ENCODE data around the gene ATXN3L.
"Not testable (repeated sequence)": the region's sequence is repeated elsewhere in the genome, so short reads cannot be mapped to it uniquely, and the experiment has no call there.

The ATXN3L gene

DNA sequence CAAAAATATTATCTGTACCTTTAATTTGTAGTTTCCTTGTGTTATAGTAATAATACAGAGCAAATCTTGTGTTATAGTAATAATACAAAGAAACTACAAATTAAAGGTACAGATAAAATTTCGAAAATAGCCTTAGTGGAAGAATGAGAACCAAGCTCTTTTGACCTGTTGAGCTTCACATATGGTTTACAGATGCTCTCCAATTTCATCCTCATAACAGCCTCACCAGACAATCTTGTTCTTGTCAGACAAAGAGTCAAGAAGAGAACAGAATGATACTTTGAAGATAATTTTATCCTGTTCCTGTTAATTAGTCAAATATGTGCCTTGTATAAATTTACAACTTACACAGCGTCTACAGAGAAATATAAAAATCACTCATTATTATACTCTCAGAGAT is 12.8 kb downstream of the ATXN3L start:
- no peak for DNase-seq (ENCODE audit: low read depth, low spot score)

DNA sequence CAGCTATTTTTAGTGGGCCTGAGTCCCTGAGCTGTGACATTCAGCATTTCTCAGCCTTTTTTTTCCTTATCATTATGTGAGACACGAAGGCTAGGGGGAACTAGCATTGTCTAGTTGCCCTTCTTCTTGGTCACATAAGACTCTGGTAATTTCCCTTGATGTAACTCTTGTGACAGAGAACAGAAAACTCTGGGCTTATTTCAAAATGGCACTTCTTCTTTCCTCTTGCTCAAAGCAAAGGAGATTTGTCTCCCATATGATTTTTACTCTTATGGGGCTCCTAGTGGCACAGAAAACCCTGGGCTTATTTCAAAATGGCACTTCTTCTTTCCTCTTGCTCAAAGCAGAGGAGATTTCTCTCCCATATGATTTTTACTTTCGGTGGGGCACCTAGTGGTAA is 14.7 kb downstream of the ATXN3L start:
- DNase-seq (ENCODE audit: low read depth, low spot score): no peak

DNA sequence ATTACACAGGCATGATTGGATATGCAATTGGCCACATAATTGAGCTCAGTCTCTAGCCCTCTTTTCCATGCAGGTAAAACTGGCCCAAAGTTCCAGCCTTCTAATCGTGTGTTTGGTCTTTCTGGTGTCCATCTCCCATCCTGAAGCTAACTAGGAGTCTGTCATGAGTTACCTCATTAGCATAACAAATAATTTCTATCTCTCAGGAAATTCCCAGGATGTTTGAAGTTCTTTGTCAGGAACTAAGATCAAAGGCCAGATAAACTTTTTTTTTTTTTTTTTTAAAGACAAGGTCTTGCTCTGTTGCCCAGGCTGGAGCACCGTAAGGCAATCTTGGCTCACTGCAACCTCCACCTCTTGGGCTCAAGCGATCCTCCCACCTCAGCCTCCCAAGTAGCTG is 15.8 kb downstream of the ATXN3L start:
- DNase-seq (ENCODE audit: low read depth, low spot score): no peak

DNA sequence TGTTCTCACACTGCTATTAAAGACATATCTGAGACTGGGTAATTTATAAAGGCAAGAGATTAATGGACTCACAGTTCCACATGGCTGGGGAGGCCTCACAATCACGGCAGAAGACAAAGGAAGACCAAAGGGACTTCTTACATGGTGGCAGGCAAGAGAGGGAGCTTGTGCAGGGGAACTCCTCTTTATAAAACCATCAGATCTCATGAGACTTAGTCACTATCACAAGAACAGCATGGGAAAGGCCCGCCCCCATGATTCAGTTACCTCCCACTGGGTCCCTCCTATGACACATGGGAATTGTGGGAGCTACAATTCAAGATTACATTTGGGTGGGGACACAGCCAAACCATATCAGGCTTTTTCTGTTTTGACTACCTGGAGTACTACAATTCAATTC is 16.6 kb downstream of the ATXN3L start:
- not testable (repeated sequence) for DNase-seq (ENCODE audit: low read depth, low spot score)

DNA sequence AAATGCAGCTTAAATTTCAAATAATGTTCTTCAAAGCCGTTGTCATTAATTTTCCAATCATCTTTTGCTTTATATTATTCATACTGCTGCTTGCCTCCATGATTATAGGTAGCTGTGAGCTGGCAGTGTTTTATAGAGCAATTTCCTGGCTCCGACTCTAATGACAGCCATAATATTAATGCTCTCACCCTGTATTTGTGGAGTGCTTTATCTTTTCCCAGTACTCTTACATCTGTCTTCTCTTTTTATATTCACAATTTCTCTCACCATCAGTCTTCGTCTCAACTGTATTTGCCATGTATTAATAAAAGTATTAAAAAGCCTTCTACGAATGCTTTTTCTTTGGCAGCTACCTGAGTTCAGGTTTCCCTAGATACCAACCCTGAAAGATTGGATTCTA is 21.0 kb downstream of the ATXN3L start:
- DNase-seq (ENCODE audit: low read depth, low spot score): no peak

DNA sequence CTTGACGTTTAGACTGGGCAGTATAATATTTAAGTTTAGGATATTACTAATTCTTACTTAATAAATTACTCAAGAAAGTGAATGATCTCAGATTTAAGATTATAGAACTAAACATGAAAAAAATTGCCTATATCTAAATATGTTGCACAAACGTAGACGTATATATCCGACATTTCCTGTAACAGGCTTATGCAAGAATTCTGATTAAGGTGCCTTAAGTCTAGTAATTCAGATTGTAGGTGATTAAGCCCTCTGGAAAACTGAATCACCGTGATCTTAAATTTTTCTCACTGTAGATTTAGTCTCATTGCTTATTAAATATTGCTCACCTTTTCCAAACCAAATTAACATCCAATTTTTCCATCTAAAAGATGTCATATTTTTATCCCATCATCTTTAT is 24.0 kb downstream of the ATXN3L start:
- DNase-seq (ENCODE audit: low read depth, low spot score): no peak

DNA sequence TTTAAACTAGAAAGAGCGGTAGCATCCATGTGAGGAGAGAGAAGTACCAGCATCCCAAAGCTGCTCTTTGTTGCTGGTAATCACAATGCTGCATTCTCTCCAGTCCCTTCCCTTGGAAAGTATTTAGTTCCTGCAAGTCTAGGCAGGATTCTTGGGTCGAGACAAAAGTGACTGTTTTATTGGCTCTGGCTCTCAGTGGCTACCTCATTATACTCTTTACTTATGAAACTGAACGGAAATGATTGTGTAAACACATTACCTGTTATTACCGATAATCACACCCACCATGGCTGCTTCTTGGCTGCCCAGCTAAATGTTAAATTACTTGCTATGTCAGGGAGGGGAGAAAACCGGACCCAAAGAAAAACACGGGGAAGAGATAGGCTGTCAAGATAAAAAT is 26.2 kb downstream of the ATXN3L start:
- DNase-seq (ENCODE audit: low read depth, low spot score): no peak

DNA sequence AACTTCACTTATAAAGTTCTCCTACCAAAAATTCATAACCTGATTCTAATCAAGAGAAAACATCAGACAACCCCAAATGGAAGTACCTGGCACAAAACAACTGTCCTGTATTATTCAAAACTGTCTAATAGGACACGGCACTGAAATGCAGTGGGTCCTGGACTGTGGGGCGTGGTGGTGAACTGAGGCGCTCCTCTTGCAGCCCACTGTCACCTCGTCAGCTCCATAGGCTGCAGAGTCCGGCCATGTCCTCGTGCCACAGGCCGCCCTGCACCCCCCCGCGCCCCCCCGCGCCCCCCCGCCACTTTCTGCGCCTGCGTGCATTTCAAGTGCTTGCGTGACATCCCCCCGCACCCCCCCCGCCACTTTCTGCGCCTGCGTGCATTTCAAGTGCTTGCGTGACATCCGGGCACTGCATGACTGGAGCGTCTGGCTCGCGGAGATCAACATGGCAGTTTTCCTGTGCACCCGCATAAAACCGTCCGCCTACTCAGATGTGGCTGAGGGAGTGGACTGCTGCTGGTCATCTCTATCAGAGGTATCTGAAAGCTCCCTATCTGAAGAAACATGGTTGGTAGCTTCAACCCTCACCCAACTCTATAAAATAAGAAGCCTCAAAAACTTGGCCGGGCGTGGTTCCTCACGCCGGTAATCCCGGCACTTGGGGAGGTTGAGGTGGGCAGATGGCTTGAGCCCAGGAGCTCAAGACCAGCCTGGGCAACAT is 28.8 kb downstream of the ATXN3L start:
- DNase-seq (ENCODE audit: low read depth, low spot score): no peak

DNA sequence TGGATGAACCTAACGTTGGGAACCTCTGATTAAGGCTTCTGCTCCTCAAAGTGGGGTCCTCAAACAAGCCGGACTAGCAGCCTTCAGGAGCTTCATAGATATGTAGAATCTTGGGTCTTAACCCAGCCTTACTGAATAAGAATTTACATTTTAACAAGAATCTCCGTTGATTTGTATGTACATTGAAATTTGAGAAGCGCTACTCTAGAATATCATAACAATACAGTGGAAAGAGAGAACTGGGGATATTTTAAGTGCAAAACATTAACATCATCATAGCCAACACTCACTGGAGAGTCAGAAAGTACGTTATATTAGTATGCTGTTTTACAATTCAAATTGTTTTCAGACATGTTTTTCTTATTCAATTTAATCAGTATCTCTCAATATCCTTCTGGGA is 31.2 kb downstream of the ATXN3L start:
- DNase-seq (ENCODE audit: low read depth, low spot score): no peak

DNA sequence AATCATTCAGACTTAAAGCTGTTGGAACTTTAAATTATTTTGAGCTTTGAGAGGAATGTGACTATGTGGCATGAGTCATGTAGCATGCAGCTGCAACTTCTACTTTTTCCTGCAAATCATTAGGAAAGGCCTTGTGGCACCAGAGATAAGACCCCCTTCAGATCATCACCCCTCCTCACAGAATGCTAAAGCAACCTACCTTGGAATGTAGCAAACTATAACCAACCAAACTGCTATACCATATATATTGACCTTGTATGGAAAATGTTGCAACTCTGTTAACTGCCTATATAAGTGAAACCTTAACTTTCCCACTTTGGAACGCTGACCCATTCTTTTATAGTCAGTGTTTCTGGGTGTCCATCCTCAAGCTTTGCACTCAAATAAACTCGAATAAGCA is 32.0 kb downstream of the ATXN3L start:
- no peak for DNase-seq (ENCODE audit: low read depth, low spot score)

DNA sequence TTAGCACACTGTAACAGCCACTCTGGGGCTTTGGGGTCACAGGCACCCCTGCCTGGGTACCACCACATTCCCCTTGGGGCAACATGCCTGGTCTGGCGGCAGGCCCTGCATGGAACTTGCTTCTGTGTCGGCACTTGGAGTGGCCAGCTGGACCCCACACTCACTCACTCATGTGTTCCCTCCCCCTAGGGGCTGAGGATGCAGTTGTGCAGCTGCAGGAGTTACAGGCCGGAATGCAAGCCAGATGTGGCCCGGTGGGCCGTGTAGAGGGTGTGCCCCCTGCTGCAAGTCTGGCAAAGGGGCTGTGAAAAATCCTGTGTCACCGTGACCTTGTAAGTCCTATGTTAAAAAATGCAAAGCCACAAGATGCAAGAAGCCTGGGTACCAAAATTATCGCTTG is 34.2 kb downstream of the ATXN3L start:
- DNase-seq (ENCODE audit: low read depth, low spot score): no peak

DNA sequence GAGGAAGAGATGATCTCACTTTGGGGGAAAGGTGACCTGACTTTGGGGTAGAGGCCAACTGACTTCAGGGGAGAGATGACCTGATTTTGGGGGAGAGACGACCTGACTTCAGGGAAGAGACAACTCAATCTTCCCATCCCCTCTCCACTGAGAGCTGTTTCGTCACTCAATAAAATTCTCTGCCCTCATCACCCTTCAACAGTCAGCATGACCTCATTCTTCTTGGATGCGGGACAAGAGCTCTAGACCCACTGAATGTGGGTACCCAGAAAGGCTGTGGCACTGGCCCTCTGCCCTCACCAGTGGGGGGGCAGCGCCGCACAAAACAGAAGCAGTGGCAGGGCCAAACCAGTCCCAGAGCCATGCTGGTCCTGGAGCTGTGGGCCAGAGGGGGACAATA is 34.6 kb downstream of the ATXN3L start:
- no peak for DNase-seq (ENCODE audit: low read depth, low spot score)

DNA sequence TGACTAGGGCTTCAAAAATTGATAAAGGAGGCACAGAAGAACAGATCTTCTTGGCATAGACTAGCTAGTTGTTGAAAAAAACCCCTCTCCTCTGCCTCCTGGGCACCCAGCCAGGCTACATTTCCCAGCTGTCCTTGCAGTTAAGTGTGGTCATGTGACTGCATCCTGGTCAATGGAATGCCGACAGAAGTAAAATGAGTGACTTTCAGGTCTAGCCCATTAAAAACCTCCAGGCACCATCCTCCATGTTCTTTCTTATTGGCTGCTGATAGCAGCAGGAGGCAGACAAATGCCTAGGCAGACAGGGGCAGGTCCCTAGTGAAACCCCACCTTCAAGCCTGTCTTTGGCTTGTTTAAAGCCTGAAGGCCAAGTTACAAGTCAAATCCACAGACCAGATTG is 35.3 kb downstream of the ATXN3L start:
- no peak for DNase-seq (ENCODE audit: low read depth, low spot score)

DNA sequence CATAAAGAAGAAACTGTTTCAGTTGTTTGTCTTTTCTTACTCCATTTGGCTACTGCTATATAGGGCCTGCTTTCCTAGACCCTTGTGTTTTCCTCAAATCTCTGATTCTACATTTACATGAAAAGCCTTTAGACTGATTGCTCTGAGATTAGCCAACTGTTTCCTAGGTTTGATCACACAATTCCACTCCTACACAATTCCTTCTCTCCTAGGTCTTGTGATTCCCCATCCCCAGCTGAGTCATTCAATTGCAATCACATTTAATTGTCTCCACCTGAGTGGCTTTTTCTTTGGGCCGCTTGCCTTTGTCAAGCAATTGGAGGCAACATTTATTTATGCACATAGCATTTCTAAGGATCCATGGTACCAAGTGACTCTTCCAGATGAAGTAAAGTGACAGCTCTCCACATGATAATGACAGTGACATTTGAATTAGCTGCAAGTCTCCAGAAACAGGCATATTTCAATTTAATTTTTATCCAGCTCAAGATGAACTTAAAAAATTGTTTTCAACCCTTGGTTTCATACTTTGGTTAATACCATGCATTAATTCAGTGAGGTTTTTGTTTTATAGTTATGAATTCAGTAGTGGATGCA is 35.8 kb downstream of the ATXN3L start:
- DNase-seq (ENCODE audit: low read depth, low spot score): no peak

DNA sequence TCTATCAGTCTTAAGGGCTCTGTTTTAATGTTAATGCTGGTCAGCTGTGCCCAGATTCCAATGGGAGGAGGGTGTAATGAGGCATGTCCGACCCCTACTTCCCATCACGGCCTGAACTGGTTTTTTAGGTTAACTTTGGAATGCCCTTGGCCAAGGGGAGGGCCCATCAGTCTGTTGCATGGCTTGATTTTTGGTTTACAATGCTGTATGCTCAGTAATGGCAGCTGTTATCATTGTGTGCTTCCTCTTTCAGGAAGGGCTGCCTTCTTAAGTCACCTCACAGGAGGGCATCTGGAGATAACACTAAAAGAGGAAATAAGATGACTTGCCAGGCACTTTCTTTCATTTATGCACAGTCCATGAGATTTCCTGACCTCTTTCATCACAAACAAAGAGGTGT is 36.3 kb downstream of the ATXN3L start:
- no peak for DNase-seq (ENCODE audit: low read depth, low spot score)

DNA sequence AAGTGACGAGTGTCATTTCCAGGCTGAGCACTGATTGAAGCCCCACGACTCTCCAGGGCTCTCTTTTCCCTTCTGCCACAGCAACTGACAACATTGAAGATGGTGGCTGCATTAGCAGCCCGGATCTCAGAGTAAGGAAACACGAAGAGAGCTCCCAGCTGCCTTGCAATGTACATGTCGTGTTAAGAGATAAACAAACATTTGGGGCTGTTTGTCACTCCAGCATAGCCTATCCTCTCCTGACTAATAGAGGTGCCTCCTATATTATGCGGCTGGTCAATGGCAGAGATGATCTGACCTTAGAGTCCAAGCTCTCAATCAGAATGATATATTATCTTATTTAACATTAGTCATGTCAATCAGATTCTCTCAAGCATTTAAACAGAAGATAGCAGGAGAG is 38.6 kb downstream of the ATXN3L start:
- DNase-seq (ENCODE audit: low read depth, low spot score): no peak

DNA sequence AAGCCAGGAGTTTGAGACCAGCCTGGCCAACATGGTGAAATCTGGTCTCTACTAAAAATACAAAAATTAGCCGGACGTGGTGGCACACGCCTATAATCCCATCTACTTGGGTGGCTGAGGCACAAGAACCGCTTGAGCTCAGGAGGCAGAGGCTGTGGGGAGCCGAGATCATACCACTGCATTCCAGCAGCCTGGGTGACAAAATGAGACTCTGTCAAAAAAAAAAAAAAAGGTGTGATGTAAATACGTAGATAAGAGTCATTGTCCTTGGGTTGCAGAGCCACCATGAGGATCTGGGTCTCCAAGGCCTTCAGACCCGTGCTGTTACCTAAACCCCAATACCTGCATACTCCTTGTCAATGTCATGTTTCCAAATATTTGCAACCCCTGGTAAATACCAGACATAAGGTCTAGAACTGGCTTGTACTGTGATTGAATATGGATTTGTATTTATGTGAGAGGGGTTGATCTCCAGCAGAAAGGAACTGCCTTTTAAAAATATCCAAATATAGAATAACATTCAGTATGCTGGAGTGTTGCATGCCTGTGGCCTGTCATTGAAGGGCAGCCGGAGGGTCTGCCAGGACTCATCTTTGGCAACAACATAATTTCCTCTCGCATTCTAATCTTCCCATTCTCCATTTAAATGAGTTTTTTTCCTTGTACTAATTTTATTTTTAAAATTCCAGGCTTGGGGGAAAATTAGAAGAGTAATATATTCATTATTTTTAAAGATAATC is 40.4 kb downstream of the ATXN3L start:
- no peak for DNase-seq (ENCODE audit: low read depth, low spot score)

DNA sequence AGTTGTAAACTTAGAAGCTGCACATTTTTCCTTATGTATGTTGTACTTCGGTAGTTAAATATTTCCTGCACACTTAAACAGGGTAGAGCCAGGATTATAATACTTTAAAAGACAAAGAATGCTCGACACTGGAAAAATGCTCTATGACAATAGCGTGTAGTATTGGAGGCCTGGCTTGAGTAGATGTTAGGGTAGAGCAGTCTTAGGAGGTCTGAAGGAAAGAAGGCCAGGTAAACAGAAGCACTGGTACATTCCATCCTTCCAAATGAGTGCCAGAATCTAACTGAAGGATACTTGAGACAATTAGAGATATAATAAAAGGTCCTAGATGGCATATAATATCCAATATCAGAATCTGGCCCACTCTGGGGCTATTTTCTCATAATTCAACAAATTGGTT is 42.3 kb downstream of the ATXN3L start:
- DNase-seq (ENCODE audit: low read depth, low spot score): no peak

DNA sequence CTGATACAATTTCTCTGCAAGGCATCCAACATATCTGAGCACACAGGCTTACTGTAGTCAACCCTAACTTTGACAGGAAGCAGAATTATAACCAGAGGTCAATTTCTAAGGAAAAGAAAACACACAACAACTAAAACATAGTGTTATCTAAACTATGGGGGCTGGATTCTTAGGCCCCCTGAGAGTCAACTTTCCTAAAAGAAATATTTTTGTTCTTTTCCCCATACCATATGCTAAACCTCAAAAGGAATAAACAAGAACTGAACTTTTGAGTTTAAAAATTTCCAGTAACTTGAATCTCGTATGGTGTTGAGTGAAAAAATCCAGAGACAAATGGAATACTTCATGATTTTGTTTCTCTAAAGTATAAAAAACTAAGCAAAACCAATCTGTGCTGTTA is 42.9 kb downstream of the ATXN3L start:
- DNase-seq (ENCODE audit: low read depth, low spot score): no peak

DNA sequence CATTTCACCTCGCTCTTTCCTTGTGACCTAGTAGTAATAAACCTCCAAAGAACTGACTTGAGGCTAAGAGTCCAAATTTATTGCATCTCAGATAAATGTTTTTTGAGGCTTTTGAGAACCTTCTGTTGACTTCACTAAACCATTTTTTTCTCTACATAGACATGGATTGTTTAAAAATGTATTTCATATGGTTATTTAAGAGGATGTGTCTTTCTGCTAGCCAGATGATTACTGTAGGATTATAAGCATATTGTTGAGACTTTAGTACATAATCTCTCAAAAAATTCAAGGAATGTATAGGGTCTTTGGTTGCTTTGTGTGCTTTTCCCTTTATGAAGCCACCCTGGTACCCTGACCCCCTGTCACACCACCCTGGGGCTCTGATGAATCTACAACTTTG is 44.8 kb downstream of the ATXN3L start:
- no peak for DNase-seq (ENCODE audit: low read depth, low spot score)

DNA sequence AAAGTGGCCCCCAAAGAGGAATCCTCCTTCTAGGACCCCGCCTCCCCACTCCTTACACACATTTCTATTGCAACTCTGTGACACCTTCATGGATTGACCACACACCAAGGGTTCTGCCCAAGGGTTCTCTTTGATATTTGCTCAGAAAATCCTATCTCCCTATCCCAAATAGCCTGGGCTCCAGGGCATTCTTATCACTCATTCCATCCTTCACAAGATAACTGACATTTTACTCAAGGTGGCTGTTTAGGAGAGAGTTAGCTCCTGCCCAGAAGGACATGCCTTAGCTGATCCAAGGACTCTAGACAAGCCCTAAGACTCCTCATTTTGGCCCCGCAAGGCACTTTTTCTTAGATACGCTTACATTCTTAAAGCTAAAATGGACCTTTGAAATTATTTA is 47.4 kb downstream of the ATXN3L start:
- no peak for DNase-seq (ENCODE audit: low read depth, low spot score)

DNA sequence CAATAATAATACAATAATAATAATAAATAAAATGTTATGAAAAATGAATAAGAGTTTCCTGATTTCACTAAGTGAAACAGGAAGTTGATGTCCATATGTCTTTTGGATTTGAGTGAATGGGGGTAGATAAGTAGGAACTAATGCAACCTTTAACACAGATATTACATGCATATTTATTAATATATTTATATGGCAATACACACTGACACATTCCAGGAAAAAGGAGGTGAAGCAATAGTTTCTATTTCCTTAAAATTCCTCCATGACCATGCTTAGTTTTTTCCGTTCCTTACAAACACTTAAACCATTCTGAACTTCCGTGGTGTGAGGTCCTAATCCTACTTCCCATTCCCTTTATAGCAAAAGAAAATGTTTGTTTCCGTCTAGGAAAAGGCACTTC is 48.3 kb downstream of the ATXN3L start:
- DNase-seq (ENCODE audit: low read depth, low spot score): no peak

DNA sequence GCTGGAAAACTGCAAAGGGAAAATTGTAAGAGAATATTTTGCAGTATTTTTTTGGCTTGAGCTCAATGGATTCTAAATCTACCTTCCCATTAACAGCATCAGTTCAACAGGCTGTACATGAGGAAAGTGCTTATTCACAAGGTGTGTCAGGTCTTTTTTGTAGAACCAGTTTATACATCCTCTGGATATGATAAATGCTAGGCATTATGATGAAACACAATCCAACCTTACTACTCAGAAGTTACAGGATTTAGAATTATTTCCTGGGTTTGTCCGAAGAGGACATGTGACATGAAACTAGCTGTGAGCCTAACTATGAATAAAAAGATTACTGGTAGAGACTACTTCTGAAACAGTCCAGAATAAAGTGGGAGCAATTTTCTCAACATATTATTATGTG is 49.5 kb downstream of the ATXN3L start:
- DNase-seq (ENCODE audit: low read depth, low spot score): no peak

Measured in activated CD4-positive, CD25-positive, alpha-beta regulatory T cell treated with anti-CD3 and anti-CD28 coated beads, Interleukin-2, amount 50 U/mL, for 16 hours (primary cell).